ENCODE measurements around the gene CTNNA1. TPM values are rescaled to one million over a fixed set of nuclear protein-coding genes. Genes with fewer than 3 reads are reported as not detected.

The CTNNA1 gene
- polyA plus RNA-seq, 3 donors: 56.6 to 84.5 (median 66.2) TPM

DNA sequence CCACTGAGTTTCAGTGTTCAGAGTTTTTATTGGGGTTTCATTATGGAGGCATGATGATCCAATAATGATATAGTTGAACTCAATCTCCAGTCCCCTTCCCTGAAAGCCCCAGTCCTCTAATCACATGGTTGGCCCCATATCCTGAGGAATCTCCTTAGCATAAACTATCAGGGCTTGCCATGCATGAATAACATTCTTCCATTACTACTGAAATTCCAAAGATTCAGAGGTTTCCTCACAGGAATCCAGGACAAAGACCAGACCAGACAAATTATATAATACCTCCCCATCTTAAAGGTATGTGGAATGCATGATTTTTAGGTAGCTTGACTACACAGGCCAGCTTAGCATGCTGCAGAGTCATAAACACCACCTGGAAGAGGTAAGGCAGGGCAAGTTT, 137.4 kb downstream of the CTNNA1 start:
- H2AFZ ChIP-seq (ENCODE audit: insufficient read depth, low read depth, low read length, poor library complexity, severe bottlenecking): no peak overlapping the region
- peaks cover 41 to 72% of the 10 kb centered on the region in 2 donors for H3K36me3 ChIP-seq (replicated peaks in 1 of 2; ENCODE audit: control insufficient read depth in 1 of 2, insufficient read depth in 2 of 2, low read length in 2 of 2)
- H3K27ac ChIP-seq (ENCODE audit: low read depth in 1 of 2, low read length in 2 of 2): no peak overlapping the region
- Mint-ChIP-seq H3K4me3 (no peak overlapping the region), H3K27me3 (ENCODE audit: low read depth in 3 of 3) (no peaks in the 10 kb centered on the region), H3K4me1 (peaks cover 8% of the 10 kb centered on the region), H3K9me3 (peaks cover 9 to 16% (median 11%) of the 10 kb centered on the region in 7 donors), H3K27ac (no peak overlapping the region), H3K36me3 (peaks cover 58 to 84% of the 10 kb centered on the region in 2 donors)
- no peak overlapping the region for H3K9ac ChIP-seq (ENCODE audit: insufficient read depth, low read length, poor library complexity, severe bottlenecking)
- no peaks in the 10 kb centered on the region for H3K79me2 ChIP-seq (ENCODE audit: insufficient read depth, low read length)
- no peak overlapping the region for H3K4me2 ChIP-seq (replicated peaks; ENCODE audit: extremely low read depth, low read length, poor library complexity, severe bottlenecking)
- H4K20me1 ChIP-seq (ENCODE audit: insufficient read depth, low read length): no peaks in the 10 kb centered on the region
- no peaks in the 10 kb centered on the region for H3K4me1 ChIP-seq (ENCODE audit: control insufficient read depth in 1 of 2, insufficient read depth in 2 of 2, low read length in 2 of 2)
- H3K4me3 ChIP-seq (replicated peaks in 1 of 3; ENCODE audit: low read depth in 2 of 3, low read length in 3 of 3): no peak overlapping the region
- intact Hi-C loops (cut with micrococcal nuclease): no loop called here
- no peaks in the 10 kb centered on the region for H3K27me3 ChIP-seq (ENCODE audit: control insufficient read depth in 2 of 2, insufficient read depth in 2 of 2, low read length in 2 of 2)
- DNase-seq: no peak
- H3K9me3 ChIP-seq (replicated peaks in 1 of 2; ENCODE audit: control insufficient read depth in 1 of 2, insufficient read depth in 1 of 2, low read length in 2 of 2): peaks cover 5 to 20% of the 10 kb centered on the region in 2 donors
- TF ChIP-seq, protein P1, sequence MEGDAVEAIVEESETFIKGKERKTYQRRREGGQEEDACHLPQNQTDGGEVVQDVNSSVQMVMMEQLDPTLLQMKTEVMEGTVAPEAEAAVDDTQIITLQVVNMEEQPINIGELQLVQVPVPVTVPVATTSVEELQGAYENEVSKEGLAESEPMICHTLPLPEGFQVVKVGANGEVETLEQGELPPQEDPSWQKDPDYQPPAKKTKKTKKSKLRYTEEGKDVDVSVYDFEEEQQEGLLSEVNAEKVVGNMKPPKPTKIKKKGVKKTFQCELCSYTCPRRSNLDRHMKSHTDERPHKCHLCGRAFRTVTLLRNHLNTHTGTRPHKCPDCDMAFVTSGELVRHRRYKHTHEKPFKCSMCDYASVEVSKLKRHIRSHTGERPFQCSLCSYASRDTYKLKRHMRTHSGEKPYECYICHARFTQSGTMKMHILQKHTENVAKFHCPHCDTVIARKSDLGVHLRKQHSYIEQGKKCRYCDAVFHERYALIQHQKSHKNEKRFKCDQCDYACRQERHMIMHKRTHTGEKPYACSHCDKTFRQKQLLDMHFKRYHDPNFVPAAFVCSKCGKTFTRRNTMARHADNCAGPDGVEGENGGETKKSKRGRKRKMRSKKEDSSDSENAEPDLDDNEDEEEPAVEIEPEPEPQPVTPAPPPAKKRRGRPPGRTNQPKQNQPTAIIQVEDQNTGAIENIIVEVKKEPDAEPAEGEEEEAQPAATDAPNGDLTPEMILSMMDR (IDR thresholded peaks at IDR 0.05): no peak

DNA sequence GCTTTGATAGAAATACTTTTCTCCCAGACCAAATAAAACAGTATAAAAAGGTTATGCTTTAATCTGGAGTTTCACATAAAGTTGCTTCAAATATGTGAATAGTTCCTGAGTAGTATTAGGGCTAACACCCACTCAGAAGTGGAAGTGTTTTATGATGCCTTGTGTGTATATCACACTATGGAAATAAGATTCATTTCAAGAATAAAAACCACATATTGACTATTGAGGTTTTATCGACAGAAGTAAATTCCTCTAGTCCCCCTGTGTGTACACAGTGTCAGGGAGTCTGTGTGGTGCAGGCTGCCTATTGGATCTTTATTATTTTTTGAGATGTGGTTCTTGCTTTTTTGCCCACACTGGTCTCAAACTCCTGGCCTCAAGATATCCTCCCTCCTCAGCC, 142.7 kb downstream of the CTNNA1 start:
- intact Hi-C loops (cut with micrococcal nuclease): no loop called here
- no peaks in the 10 kb centered on the region for H3K79me2 ChIP-seq (ENCODE audit: insufficient read depth, low read length)
- Mint-ChIP-seq H3K27ac (peak overlapping the region in 1 of 7 donors; percentile 67), H3K9me3 (peaks cover 0 to 3% (median 0%) of the 10 kb centered on the region in 7 donors), H3K4me3 (no peak overlapping the region), H3K27me3 (ENCODE audit: low read depth in 3 of 3) (no peaks in the 10 kb centered on the region), H3K36me3 (peaks cover 50 to 69% of the 10 kb centered on the region in 2 donors), H3K4me1 (no peaks in the 10 kb centered on the region)
- H2AFZ ChIP-seq (ENCODE audit: insufficient read depth, low read depth, low read length, poor library complexity, severe bottlenecking): no peak overlapping the region
- no peak overlapping the region for H3K27ac ChIP-seq (ENCODE audit: low read depth in 1 of 2, low read length in 2 of 2)
- no peak overlapping the region for H3K4me3 ChIP-seq (replicated peaks in 1 of 3; ENCODE audit: low read depth in 2 of 3, low read length in 3 of 3)
- WGBS (ENCODE audit: insufficient coverage): no CpG with 5 or more reads among the region's 1 CpG
- peaks cover 0 to under 1% of the 10 kb centered on the region in 2 donors for H3K9me3 ChIP-seq (replicated peaks in 1 of 2; ENCODE audit: control insufficient read depth in 1 of 2, insufficient read depth in 1 of 2, low read length in 2 of 2)
- DNase-seq: no peak
- H3K36me3 ChIP-seq (replicated peaks in 1 of 2; ENCODE audit: control insufficient read depth in 1 of 2, insufficient read depth in 2 of 2, low read length in 2 of 2): peaks cover 6 to 53% of the 10 kb centered on the region in 2 donors
- H3K27me3 ChIP-seq (ENCODE audit: control insufficient read depth in 2 of 2, insufficient read depth in 2 of 2, low read length in 2 of 2): no peaks in the 10 kb centered on the region
- TF ChIP-seq, protein P1 (IDR thresholded peaks at IDR 0.05): no peak
- H3K9ac ChIP-seq (ENCODE audit: insufficient read depth, low read length, poor library complexity, severe bottlenecking): no peak overlapping the region
- H3K4me2 ChIP-seq (replicated peaks; ENCODE audit: extremely low read depth, low read length, poor library complexity, severe bottlenecking): no peak overlapping the region
- no peaks in the 10 kb centered on the region for H4K20me1 ChIP-seq (ENCODE audit: insufficient read depth, low read length)
- H3K4me1 ChIP-seq (ENCODE audit: control insufficient read depth in 1 of 2, insufficient read depth in 2 of 2, low read length in 2 of 2): no peaks in the 10 kb centered on the region

Data from CD14-positive monocyte (primary cell).